Smooth muscle cell (in vitro differentiated cells): ENCODE measurements around the gene CTSK. TPM values are rescaled to one million over a fixed set of nuclear protein-coding genes. Genes with fewer than 3 reads are reported as not detected.
"Not testable (repeated sequence)": the region's sequence is repeated elsewhere in the genome, so short reads cannot be mapped to it uniquely, and the experiment has no call there.

ENCODE experiments used
- DNase-seq: peaks from one replicate; lab custom pipeline; 2025; ENCODE audit not compliant: unreplicated experiment; lab: John Stamatoyannopoulos, UW
- H2AFZ ChIP-seq: fragments of 200-600 bp; sonication (generic); 2 replicates; pipeline ENCODE4 v1.6.0; 2016; ENCODE audit warnings: antibody characterized with exemption, low read depth, mild to moderate bottlenecking
- H3F3A ChIP-seq: fragments of 200-600 bp; sonication (generic); 2 replicates; pipeline ENCODE4 v1.6.0; 2017; ENCODE audit warnings: antibody characterized with exemption, low read depth
- H3K27ac ChIP-seq: fragments of 200-600 bp; sonication (generic); 2 replicates; pipeline ENCODE4 v1.5.1; 2016; ENCODE audit warnings: low read depth, mild to moderate bottlenecking
- H3K27me3 ChIP-seq: fragments of 200-600 bp; sonication (generic); 2 replicates; pipeline ENCODE4 v1.6.1; 2016; ENCODE audit warnings: low read depth, mild to moderate bottlenecking
- H3K36me3 ChIP-seq: fragments of 200-600 bp; sonication (generic); 2 replicates; pipeline ENCODE4 v1.5.1; 2016; ENCODE audit warnings: low read depth
- H3K4me1 ChIP-seq: fragments of 200-600 bp; sonication (generic); 2 replicates; pipeline ENCODE4 v1.5.1; 2016; ENCODE audit warnings: low read depth
- H3K4me2 ChIP-seq: fragments of 200-600 bp; sonication (generic); 2 replicates; pipeline ENCODE4 v1.6.0; 2016; ENCODE audit warnings: mild to moderate bottlenecking
- H3K4me3 ChIP-seq: fragments of 200-600 bp; sonication (generic); 2 replicates; pipeline ENCODE4 v1.5.1; 2016; ENCODE audit warnings: mild to moderate bottlenecking
- H3K79me2 ChIP-seq: fragments of 200-600 bp; sonication (generic); 2 replicates; pipeline ENCODE4 v1.6.0; 2016; ENCODE audit warnings: low read depth, mild to moderate bottlenecking
- H3K9ac ChIP-seq: fragments of 200-600 bp; sonication (generic); 2 replicates; pipeline ENCODE4 v1.6.0; 2016; ENCODE audit warnings: low read depth
- H3K9me3 ChIP-seq: fragments of 200-600 bp; sonication (generic); replicated peaks from 2 replicates; pipeline ENCODE4 v1.5.1; 2016; ENCODE audit warnings: low read depth
- H4K20me1 ChIP-seq: fragments of 200-600 bp; sonication (generic); 2 replicates; pipeline ENCODE4 v1.6.0; 2016; ENCODE audit warnings: low read depth
- WGBS: methylation state at CpG from one replicate; pipeline ENCODE4 v1.1.7; 2016; ENCODE audit warnings: low lambda C conversion rate; 5-methylcytosine and 5-hydroxymethylcytosine counted together
- polyA plus RNA-seq: library from polyadenylated mRNA; unstranded; fragments of >200 nt; fragmentation: Nextera tagmentation; extraction: Ambion mirVana; gene quantifications from 2 replicates; pipeline ENCODE4 v1.2.1, GENCODE V29; 2016
- total RNA-seq: library from RNA; depleted of rRNA; stranded (reverse); fragments of >200 nt; gene quantifications from 2 replicates; pipeline ENCODE4 v1.2.3, GENCODE V29; 2014
- TF ChIP-seq, protein P1 (sequence below): fragments of 200-600 bp; sonication (generic); IDR thresholded peaks from 2 replicates; pipeline ENCODE4 v1.5.1; 2017; ENCODE audit warnings: borderline replicate concordance, mild to moderate bottlenecking, antibody characterized with exemption; ENCODE audit not compliant: insufficient read depth, poor library complexity, severe bottlenecking

Gene CTSK
- total and polyA plus RNA-seq, 2 experiments from 2014 or later: 12.2 to 12.4 TPM

GRCh38 chr1:150775276-150775675 is 32.8 kb downstream of the CTSK start:
- DNase-seq: no peak
- WGBS: 95% methylated on average over 3 of the region's 3 CpGs
- H3K9me3 ChIP-seq: no peaks in the 10 kb centered on the region
- no peak overlapping the region for H2AFZ ChIP-seq
- no peak overlapping the region for H3K4me2 ChIP-seq
- H3K27ac ChIP-seq: no peak overlapping the region
- H4K20me1 ChIP-seq: no peaks in the 10 kb centered on the region
- no peaks in the 10 kb centered on the region for H3F3A ChIP-seq
- no peak overlapping the region for H3K4me3 ChIP-seq
- TF ChIP-seq, protein P1, sequence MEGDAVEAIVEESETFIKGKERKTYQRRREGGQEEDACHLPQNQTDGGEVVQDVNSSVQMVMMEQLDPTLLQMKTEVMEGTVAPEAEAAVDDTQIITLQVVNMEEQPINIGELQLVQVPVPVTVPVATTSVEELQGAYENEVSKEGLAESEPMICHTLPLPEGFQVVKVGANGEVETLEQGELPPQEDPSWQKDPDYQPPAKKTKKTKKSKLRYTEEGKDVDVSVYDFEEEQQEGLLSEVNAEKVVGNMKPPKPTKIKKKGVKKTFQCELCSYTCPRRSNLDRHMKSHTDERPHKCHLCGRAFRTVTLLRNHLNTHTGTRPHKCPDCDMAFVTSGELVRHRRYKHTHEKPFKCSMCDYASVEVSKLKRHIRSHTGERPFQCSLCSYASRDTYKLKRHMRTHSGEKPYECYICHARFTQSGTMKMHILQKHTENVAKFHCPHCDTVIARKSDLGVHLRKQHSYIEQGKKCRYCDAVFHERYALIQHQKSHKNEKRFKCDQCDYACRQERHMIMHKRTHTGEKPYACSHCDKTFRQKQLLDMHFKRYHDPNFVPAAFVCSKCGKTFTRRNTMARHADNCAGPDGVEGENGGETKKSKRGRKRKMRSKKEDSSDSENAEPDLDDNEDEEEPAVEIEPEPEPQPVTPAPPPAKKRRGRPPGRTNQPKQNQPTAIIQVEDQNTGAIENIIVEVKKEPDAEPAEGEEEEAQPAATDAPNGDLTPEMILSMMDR: no peak
- no peaks in the 10 kb centered on the region for H3K27me3 ChIP-seq
- H3K79me2 ChIP-seq: no peaks in the 10 kb centered on the region
- H3K36me3 ChIP-seq: no peaks in the 10 kb centered on the region
- H3K4me1 ChIP-seq: no peaks in the 10 kb centered on the region
- no peak overlapping the region for H3K9ac ChIP-seq

DNA sequence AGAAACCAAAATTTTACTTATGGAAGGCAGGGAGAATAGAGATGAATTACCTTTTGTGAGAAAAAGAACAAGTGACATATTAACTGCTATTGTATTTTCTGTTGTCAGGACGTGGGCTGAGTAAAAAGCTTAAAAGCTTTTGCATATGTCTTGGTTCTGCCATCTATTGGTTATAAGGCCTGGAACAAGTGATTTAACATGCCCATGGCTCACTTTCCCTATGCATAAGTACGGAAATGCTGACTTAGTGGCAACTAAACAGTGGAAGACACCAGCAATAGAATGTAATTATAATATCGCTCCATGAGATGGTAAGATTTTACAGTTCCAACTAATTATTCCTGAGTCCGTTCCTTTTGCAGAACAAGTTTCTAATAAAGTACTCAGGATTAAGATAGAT is 35.7 kb downstream of the CTSK start:
- no peak for DNase-seq

GRCh38 chr1:150767704-150768103 is 40.4 kb downstream of the CTSK start:
- H3K27me3 ChIP-seq, H3K9me3 ChIP-seq, H3K9ac ChIP-seq, H4K20me1 ChIP-seq, H3K4me2 ChIP-seq, H2AFZ ChIP-seq, H3K27ac ChIP-seq, H3K79me2 ChIP-seq, H3K36me3 ChIP-seq, H3F3A ChIP-seq, H3K4me3 ChIP-seq, H3K4me1 ChIP-seq, DNase-seq: not testable (repeated sequence)
- WGBS: 44% methylated on average over 1 of the region's 1 CpG

More for the DNA sequence above, 35.7 kb downstream of the CTSK start:
- Histone ChIP-seq H3F3A (no peaks in the 10 kb centered on the region), H3K4me2 (no peak overlapping the region), H3K36me3 (no peaks in the 10 kb centered on the region), H3K9me3 (no peaks in the 10 kb centered on the region), H3K27ac (no peak overlapping the region), H4K20me1 (no peaks in the 10 kb centered on the region), H3K4me1 (no peaks in the 10 kb centered on the region), H3K4me3 (no peak overlapping the region), H3K79me2 (no peaks in the 10 kb centered on the region), H2AFZ (no peak overlapping the region), H3K9ac (no peak overlapping the region), H3K27me3 (no peaks in the 10 kb centered on the region)
- WGBS: 87% methylated on average over 4 of the region's 4 CpGs
- TF ChIP-seq, protein P1: no peak

- H3K36me3 ChIP-seq, H3K79me2 ChIP-seq, H3K9me3 ChIP-seq, H3F3A ChIP-seq, DNase-seq, H3K27me3 ChIP-seq, H4K20me1 ChIP-seq, H3K4me3 ChIP-seq, H3K4me2 ChIP-seq, H3K4me1 ChIP-seq, H3K9ac ChIP-seq: not testable (repeated sequence)
- H2AFZ ChIP-seq: peak overlapping the region; percentile 86
- 94% methylated on average over 1 of the region's 1 CpG for WGBS
- peak overlapping the region; percentile 89 for H3K27ac ChIP-seq
Measured at GRCh38 chr1:150765977-150766301, 42.1 kb downstream of the CTSK start.
